Activated CD8-positive, alpha-beta memory T cell treated with anti-CD3 and anti-CD28 coated beads for 1 hour (primary cell): Measurements from ENCODE around the gene SOX10.
"Not testable (repeated sequence)": the region's sequence is repeated elsewhere in the genome, so short reads cannot be mapped to it uniquely, and the experiment has no call there.

ENCODE experiments used
- DNase-seq, 2 donors: peaks; one replicate each; pipeline ENCODE4 v3.0.0-alpha.2; 2020; ENCODE audit warnings: low read depth in 1 of 2; ENCODE audit errors: extremely low read depth in 1 of 2

SOX10 gene

GRCh38 chr22:37989146-37990045 lies 5.0 kb upstream of the SOX10 start:
- DNase-seq = no peak

DNA sequence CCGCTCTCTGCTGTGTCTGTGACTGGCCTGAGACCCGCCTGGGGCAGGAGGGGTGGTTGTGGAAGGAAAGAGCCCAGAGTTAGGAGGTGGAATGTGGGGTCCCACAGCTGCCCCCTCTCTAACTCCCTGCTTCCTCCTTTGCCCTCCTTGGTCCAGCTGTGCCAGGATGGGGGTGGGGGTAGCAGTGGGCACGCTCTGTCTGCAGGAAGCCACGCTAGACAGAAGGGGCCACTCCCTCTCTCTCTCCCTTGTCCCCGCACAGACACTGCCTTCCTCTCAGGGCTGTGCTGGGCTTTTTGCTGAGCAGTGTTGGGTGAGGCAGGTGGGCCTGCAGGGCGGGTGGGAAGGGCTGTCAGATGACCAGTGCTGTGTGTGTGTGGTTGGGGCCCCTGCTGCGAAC lies 2.0 kb upstream of the SOX10 start:
- DNase-seq = no peak

GRCh38 chr22:37985751-37986281 lies 1.5 kb upstream of the SOX10 start:
- DNase-seq = no peak

GRCh38 chr22:37985050-37985585 lies 763 bp upstream of the SOX10 start:
- no peak for DNase-seq

DNA sequence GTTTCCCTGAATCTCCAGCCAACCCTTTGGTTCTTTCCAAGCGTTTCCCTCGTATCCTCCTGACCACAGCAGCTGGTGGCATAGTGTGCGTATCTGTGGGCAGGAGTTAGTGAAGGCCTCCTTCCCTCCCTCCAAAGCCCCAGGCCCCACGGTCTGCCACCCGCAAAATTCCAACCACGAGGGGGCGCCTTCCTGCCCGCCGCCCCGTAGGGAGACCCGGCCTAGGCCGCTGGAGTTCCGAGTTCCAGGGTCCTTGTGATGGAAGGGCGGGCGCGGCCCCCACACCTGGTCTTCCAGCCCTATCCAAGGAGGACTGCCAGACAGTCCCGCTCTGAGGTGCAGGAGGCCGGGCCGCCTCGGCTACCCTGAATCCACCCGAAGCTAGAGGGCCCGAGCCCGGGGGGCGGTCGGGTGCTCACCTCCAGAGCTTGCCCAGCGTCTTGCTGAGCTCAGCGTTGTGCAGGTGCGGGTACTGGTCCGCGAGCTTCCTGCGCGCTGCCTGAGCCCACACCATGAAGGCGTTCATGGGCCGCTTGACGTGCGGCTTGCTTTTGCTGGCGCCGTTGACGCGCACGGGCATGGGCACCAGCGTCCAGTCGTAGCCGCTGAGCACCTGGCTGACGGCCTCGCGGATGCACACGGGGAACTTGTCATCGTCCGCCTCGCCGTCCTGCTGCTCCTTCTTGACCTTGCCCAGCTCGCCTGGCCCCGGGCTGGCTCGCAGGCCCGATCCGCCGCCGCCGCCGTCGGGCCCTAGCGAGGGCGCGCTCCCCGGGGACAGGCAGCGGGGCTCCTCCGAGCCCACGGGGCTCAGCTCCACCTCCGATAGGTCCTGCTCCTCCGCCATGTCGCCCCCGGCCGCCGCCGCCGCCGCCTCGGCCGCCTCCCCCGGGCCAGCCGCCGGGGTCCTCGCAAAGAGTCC lies 1.2 kb downstream of the SOX10 start:
- no peak for DNase-seq

GRCh38 chr22:37982151-37982785 lies 2.1 kb downstream of the SOX10 start:
- no peak for DNase-seq

DNA sequence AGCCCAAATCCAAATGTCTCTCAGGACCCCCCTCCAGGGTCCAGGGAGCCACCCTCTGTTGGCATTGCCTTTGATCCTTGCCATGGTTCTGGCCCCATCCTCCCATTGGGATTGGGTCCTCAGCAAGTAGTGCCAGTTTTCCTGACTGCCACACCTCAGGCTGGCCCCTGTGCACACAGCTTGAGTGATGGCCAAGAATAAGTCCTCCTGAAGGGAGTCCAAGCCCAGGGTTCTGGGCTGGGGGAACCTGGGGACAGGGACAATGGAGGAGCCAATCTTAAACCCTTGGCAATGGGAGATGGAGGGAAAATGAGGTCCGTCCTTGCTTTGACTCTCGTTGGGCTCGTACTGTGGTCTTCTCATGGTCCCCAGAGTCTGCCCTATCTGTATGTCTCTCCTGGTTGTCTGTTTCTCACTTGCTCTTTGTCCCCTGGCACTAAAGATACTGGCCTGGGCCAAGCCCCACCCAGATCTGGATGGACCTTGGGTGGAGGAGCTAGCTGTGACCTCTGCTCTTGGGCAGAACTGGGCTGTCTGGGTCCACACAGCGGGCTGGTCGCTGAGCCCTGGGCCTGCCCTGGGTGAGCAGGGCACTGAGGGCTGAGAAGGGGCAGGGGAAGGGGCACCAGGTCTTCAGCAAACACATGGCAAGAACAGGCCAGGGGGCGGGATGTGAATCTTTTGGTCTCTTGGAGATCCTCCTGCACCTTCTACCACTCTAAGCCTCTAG lies 2.9 kb downstream of the SOX10 start:
- no peak for DNase-seq

- DNase-seq = no peak
Observed at GRCh38 chr22:37979782-37980181, 4.6 kb downstream of the SOX10 start.

- DNase-seq = no peak
Observed at GRCh38 chr22:37976547-37976946, 7.8 kb downstream of the SOX10 start.

DNA sequence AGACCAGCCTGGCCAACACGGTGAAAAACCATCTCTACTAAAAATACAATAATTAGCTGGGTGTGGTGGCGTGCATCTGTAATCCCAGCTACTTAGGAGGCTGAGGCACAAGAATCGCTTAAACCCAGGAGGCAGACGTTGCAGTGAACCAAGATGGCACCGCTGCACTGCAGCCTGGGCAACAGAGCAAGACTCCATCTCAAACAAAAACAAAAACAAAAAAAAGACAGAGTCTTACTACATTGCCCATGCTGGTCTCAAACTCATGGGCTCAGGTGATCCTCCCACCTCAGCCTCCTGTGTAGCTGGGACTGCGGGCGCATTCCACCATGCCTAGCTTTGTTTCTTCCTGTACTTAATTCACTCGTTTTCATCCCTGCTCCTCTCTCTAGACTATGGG lies 8.3 kb downstream of the SOX10 start:
- not testable (repeated sequence) for DNase-seq

GRCh38 chr22:37975153-37975552 lies 9.2 kb downstream of the SOX10 start:
- no peak for DNase-seq

DNA sequence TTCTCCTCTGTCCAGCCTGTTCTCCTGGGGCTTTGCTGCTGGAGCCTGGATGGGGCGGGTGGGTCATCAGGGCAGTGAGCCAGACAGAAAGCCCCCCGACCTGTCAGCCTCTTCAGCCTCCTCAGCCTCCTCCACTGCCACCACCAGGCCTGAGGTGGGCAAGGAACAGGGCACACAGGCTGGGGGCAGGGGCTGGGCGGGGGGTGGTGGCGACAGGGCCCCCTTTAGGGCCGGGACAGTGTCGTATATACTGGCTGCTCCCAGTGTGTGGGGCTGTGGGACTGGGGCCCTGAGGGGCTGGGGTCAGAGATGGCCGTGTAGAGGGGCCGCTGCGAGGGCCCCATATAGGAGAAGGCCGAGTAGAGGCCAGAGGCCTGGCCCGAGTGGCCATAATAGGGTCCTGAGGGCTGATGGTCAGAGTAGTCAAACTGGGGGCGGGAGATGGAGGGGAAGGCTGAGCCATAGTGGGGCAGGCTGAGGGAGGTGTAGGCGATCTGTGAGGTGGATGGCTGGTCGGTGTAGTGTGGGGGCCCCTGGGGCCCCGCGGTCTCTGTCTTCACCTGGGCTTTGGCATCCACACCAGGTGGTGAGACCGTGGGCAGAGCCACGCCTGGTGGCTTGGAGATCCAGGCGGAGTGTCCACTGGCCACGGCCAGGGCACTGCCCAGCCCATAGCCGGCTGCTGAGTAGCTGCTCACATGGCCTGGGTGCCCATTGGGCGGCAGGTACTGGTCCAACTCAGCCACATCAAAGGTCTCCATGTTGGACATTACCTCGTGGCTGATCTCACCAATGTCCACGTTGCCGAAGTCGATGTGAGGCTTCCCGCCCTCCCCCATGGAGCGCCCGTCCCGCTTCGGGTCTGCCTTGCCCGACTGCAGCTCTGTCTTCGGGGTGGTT lies 10.8 kb downstream of the SOX10 start:
- DNase-seq = no peak

- DNase-seq = no peak
Observed at GRCh38 chr22:37972527-37972926, 11.8 kb downstream of the SOX10 start.

DNA sequence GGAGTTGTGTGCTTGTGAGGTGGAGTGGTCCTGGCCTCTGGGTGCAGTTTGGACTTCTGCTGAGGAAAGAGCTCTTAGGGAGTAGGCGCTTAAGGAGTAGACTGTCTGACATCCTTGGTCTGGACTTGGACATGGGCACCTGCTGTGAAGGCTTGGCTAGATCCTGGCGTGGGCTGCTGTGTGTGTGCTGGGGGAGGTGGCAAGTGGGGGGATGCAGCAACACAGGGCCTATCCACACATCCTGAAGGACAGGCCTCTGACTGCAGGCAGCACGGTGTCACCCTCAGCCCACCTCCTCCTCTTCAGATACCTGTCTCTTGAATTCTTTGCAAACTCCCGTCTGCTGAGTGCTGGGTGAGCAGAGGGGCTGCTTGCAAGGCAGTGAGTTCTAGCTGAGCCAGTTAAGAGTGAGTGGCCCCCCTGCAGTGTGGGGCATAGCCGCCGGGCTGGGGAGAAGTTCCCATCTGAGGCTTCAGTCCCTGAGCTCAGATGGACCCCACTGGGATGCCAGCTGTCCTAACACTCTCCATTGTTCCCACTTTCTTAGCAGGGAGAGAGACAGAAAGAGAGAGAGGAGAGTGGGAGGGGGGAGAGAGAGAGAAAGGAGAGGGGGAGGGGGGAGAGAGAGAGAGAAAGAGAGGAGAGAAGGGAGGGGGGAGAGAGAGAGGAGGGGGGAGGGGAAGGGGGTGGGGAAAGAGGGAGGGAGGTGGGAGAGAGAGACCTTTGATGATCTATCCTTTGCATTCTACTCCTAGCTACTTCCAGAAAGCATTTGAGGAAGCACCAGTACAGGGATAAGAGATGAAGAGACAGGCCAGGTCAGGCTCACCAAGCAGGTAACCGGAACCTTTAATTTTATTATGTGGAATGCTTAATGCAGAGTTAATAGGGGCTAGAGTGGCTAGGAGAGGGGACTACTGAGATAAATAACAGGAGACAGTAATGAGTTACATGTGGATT lies 12.6 kb downstream of the SOX10 start:
- no peak for DNase-seq

GRCh38 chr22:37970864-37971263 lies 13.5 kb downstream of the SOX10 start:
- no peak for DNase-seq

- no peak for DNase-seq
Observed at GRCh38 chr22:37968452-37969251, 15.7 kb downstream of the SOX10 start.
